ENCODE data around the gene KHSRP.

The KHSRP gene

GRCh38 chr19:6396305-6396704, 28.3 kb downstream of the KHSRP start:
- no peak overlapping the region for H3K27ac ChIP-seq (ENCODE audit: low read depth, low read length)
- peaks cover 15% of the 10 kb centered on the region for H3K36me3 ChIP-seq (ENCODE audit: control insufficient read depth, low read length)
- H3F3A ChIP-seq (ENCODE audit: control insufficient read depth, insufficient read depth): no peaks in the 10 kb centered on the region
- H3K4me3 ChIP-seq (ENCODE audit: low read length): no peak overlapping the region
- H3K4me2 ChIP-seq (ENCODE audit: low read length): no peak overlapping the region
- no peaks in the 10 kb centered on the region for H3K9me3 ChIP-seq (ENCODE audit: control insufficient read depth, insufficient read depth, low read length)
- H4K20me1 ChIP-seq (ENCODE audit: control insufficient read depth, insufficient read depth, low read depth, low read length): no peaks in the 10 kb centered on the region
- no peak for TF ChIP-seq CTCF (IDR thresholded peaks at IDR 0.05; ENCODE audit: low read depth, low read length, poor library complexity, severe bottlenecking)
- no peak for TF ChIP-seq EZH2phosphoT487 (IDR thresholded peaks at IDR 0.05; ENCODE audit: borderline replicate concordance, low read length)
- no peaks in the 10 kb centered on the region for H3K27me3 ChIP-seq (ENCODE audit: control insufficient read depth, low read length)
- H3K79me2 ChIP-seq (ENCODE audit: control insufficient read depth, low read length): peaks cover 19% of the 10 kb centered on the region
- H3K9me2 ChIP-seq (replicated peaks; ENCODE audit: control insufficient read depth, low read length): no peaks in the 10 kb centered on the region
- peaks cover 18% of the 10 kb centered on the region for H3K4me1 ChIP-seq (ENCODE audit: control insufficient read depth, low read length)

- peaks cover 23% of the 10 kb centered on the region for H3K36me3 ChIP-seq (ENCODE audit: control insufficient read depth, low read length)
- H3K4me2 ChIP-seq (ENCODE audit: low read length): no peak overlapping the region
- no peak overlapping the region for H3K4me3 ChIP-seq (ENCODE audit: low read length)
- no peaks in the 10 kb centered on the region for H4K20me1 ChIP-seq (ENCODE audit: control insufficient read depth, insufficient read depth, low read depth, low read length)
- peaks cover 18% of the 10 kb centered on the region for H3K4me1 ChIP-seq (ENCODE audit: control insufficient read depth, low read length)
- H3K9me3 ChIP-seq (ENCODE audit: control insufficient read depth, insufficient read depth, low read length): no peaks in the 10 kb centered on the region
- H3K9me2 ChIP-seq (replicated peaks; ENCODE audit: control insufficient read depth, low read length): no peaks in the 10 kb centered on the region
- H3F3A ChIP-seq (ENCODE audit: control insufficient read depth, insufficient read depth): no peaks in the 10 kb centered on the region
- H3K79me2 ChIP-seq (ENCODE audit: control insufficient read depth, low read length): peaks cover 25% of the 10 kb centered on the region
- H3K27me3 ChIP-seq (ENCODE audit: control insufficient read depth, low read length): no peaks in the 10 kb centered on the region
- TF ChIP-seq CTCF (IDR thresholded peaks at IDR 0.05; ENCODE audit: low read depth, low read length, poor library complexity, severe bottlenecking) (no peak), EZH2phosphoT487 (IDR thresholded peaks at IDR 0.05; ENCODE audit: borderline replicate concordance, low read length) (no peak)
- H3K27ac ChIP-seq (ENCODE audit: low read depth, low read length): no peak overlapping the region
These were observed 29.8 kb downstream of the KHSRP start for GRCh38 chr19:6394831-6395230.

GRCh38 chr19:6393983-6394412, 30.6 kb downstream of the KHSRP start:
- Histone ChIP-seq H3K4me3 (ENCODE audit: low read length) (peak overlapping the region; percentile 90), H3F3A (ENCODE audit: control insufficient read depth, insufficient read depth) (no peaks in the 10 kb centered on the region), H3K36me3 (ENCODE audit: control insufficient read depth, low read length) (peaks cover 30% of the 10 kb centered on the region), H3K4me2 (ENCODE audit: low read length) (peak overlapping the region; percentile 92), H4K20me1 (ENCODE audit: control insufficient read depth, insufficient read depth, low read depth, low read length) (no peaks in the 10 kb centered on the region), H3K4me1 (ENCODE audit: control insufficient read depth, low read length) (peaks cover 18% of the 10 kb centered on the region), H3K27ac (ENCODE audit: low read depth, low read length) (peak overlapping the region; percentile 49; the same call in 1 of the 2 replicates), H3K9me2 (replicated peaks; ENCODE audit: control insufficient read depth, low read length) (no peaks in the 10 kb centered on the region), H3K79me2 (ENCODE audit: control insufficient read depth, low read length) (peaks cover 25% of the 10 kb centered on the region), H3K27me3 (ENCODE audit: control insufficient read depth, low read length) (no peaks in the 10 kb centered on the region), H3K9me3 (ENCODE audit: control insufficient read depth, insufficient read depth, low read length) (no peaks in the 10 kb centered on the region)
- no peak for TF ChIP-seq CTCF (IDR thresholded peaks at IDR 0.05; ENCODE audit: low read depth, low read length, poor library complexity, severe bottlenecking)
- no peak for TF ChIP-seq EZH2phosphoT487 (IDR thresholded peaks at IDR 0.05; ENCODE audit: borderline replicate concordance, low read length)
